Skin epidermis (tissue), 12 donors: ENCODE data around the gene HMCES.
"Not testable (repeated sequence)": the region's sequence is repeated elsewhere in the genome, so short reads cannot be mapped to it uniquely, and the experiment has no call there.

Experiments
- H3K27ac ChIP-seq, 21 experiments: fragments of 200-600 bp; sonication (generic) in 11 of 21; one replicate each; pipeline ENCODE4 v1.5.0; 2020; ENCODE audit warnings: mild to moderate bottlenecking in 3 of 21, inconsistent platforms in 2 of 21, moderate library complexity in 2 of 21
- H3K4me3 ChIP-seq, 7 experiments: fragments of 200-600 bp; sonication (generic) in 2 of 7; one replicate each; pipeline ENCODE4 v1.5.0; 2020; ENCODE audit warnings: inconsistent platforms in 2 of 7, mild to moderate bottlenecking in 2 of 7, moderate library complexity in 1 of 7

HMCES gene

DNA sequence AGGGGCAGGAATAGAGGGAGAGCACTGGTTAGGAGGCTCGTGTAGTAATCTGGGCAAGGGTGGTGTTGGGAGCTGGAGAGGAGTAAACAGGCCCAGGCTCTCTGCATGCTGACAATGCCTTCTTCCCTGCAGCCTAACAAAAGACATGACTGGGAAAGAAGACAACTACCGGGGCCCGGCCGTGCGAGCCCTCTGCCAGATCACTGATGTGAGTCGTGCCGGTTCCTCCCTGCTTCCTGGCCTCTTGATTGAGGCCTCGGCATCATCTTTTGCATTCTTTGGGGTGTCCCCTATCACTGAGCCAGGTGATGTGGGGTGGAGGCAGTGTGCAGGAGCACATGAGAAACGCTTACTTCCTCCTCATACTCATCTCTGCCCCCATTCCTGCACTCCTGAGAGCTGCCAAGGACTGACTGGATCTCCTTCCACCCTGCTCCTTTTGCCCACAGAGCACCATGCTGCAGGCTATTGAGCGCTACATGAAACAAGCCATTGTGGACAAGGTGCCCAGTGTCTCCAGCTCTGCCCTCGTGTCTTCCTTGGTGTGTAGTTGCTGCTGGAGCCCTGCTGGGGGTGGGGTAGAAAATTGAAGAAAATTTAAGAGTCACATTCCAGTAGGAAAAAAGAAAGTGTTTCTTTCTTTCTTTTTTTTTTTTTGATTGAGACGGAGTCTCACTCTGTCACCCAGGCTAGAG lies 24.0 kb upstream of the HMCES start:
- Histone ChIP-seq H3K27ac (peak overlapping the region in 1 of 21 experiments; percentile 39), H3K4me3 (no peak overlapping the region)

- H3K4me3 ChIP-seq: no peak overlapping the region
- H3K27ac ChIP-seq: no peak overlapping the region
Measured at GRCh38 chr3:129256270-129256669, 22.4 kb upstream of the HMCES start.

- Histone ChIP-seq H3K27ac (no peak overlapping the region), H3K4me3 (no peak overlapping the region)
Measured at GRCh38 chr3:129257609-129258008, 21.1 kb upstream of the HMCES start.

GRCh38 chr3:129259612-129260477 lies 18.8 kb upstream of the HMCES start:
- Histone ChIP-seq H3K4me3 (no peak overlapping the region), H3K27ac (no peak overlapping the region)

- H3K4me3 ChIP-seq: no peak overlapping the region
Measured at GRCh38 chr3:129260606-129261005, 18.1 kb upstream of the HMCES start.

GRCh38 chr3:129261894-129262293 lies 16.8 kb upstream of the HMCES start:
- Histone ChIP-seq H3K4me3 (no peak overlapping the region), H3K27ac (no peak overlapping the region)

More at GRCh38 chr3:129260606-129261005, 18.1 kb upstream of the HMCES start:
- H3K27ac ChIP-seq: no peak overlapping the region

GRCh38 chr3:129263161-129263910 lies 15.3 kb upstream of the HMCES start:
- H3K4me3 ChIP-seq: no peak overlapping the region
- H3K27ac ChIP-seq: no peak overlapping the region

DNA sequence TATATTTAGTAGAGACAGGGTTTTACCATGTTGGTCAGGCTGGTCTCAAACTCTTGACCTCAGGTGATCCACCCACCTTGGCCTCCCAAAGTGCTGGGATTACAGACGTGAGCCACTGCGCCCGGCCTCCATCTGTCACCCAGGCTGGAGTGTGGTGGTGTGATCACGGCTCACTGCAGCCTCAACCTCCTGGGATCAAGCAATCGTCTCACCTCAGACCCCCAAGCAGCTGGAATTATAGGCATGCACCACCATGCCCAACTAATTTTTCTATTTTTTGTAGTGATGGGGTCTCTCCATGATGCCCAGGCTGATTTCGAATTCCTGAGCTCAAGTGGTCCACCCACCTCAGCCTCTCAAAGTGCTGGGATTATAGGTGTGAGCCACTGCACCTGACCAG lies 13.7 kb upstream of the HMCES start:
- H3K27ac ChIP-seq: not testable (repeated sequence)

GRCh38 chr3:129266651-129267050 lies 12.0 kb upstream of the HMCES start:
- H3K27ac ChIP-seq: no peak overlapping the region
- H3K4me3 ChIP-seq: no peak overlapping the region

More for the DNA sequence above, 13.7 kb upstream of the HMCES start:
- not testable (repeated sequence) for H3K4me3 ChIP-seq

DNA sequence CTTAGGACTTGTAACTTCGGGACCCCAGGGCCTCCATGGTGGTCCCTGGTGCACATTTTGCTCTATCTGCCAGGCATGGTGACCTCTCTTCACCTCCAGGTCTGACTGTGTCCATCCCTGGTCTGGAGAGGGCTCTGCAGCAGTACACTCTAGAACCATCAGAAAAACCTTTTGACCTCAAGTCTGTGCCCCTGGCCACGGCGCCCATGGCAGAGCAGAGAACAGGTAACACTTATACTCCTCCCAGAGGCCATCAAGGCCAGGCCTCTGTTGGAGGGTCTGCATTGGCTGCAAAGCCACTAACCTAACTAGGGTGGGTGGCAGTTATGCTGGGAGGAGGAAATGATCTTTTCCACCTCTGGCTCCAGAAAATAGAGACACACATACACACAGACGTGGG lies 10.3 kb upstream of the HMCES start:
- Histone ChIP-seq H3K4me3 (no peak overlapping the region), H3K27ac (no peak overlapping the region)

DNA sequence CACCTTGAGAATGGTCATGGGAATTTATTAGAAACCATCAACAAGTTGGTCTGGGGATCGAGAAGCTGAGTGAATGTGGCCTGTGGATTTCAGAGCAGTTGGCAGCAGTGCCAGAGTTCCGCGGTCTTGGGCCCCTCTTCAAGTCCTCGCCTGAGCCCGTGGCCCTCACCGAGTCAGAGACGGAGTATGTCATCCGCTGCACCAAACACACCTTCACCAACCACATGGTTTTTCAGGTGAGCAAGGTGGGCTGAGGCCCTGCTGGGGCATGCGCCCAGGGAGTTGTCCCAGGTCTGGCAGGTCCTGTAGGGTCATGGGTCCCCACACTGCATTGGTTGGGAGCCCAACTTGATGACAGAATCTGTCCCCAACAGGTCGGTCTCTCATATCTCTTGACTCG lies 7.0 kb upstream of the HMCES start:
- H3K27ac ChIP-seq: no peak overlapping the region
- H3K4me3 ChIP-seq: no peak overlapping the region

- Histone ChIP-seq H3K4me3 (no peak overlapping the region), H3K27ac (no peak overlapping the region)
Measured at GRCh38 chr3:129276385-129276784, 2.3 kb upstream of the HMCES start.

GRCh38 chr3:129277829-129278271 lies 820 bp upstream of the HMCES start:
- H3K4me3 ChIP-seq: peak overlapping the region; percentile 70 to 98 (median 85)
- H3K27ac ChIP-seq: peak overlapping the region in 20 of 21 experiments; percentile 74 to 99 (median 95)

DNA sequence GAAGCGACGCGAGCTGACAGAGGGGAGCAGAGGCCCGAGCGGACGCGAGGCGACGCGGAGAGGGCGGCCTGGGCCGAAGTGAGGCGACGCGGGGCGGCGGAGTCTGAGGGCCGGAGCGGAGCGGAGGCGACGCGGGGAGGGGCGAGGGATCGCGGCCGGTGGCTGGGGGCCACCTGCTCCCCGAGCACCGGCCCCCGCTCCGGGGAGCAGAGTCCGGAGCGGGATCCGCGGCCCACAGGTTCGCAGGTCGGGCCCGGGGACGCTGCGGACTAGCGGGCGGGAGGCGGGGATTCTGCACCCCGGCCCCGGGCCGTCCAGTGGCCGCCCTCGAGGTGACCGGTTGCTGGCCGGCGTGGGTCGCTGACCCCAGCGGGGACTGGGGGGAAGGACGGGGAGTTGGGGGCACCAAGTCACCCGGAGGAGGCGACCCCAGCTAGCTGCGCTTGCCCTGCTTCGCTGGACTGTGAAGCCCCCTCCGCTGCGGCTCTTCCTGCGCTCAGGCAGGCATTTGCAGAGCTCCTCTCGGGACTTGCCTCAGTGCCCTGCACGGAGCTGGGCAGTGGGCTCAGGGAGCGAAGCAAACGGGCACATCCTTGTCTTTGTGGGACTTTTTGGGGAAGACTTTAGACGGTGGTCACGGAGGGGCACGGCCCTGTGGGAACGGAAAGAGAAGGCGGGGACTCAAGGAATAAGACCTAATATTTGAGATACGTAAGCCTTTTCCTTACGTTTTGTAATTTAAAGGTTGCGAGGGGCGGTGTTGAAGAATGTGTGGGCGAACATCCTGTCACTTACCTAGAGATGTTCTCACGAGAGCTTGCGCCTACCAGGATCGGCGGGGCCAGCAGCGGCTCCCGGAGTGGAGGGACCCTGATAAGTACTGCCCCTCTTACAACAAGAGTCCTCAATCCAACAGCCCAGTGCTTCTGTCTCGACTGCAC lies 566 bp downstream of the HMCES start:
- H3K4me3 ChIP-seq: peak overlapping the region; percentile 70 to 98 (median 85)
- H3K27ac ChIP-seq: peak overlapping the region; percentile 74 to 99 (median 95)

DNA sequence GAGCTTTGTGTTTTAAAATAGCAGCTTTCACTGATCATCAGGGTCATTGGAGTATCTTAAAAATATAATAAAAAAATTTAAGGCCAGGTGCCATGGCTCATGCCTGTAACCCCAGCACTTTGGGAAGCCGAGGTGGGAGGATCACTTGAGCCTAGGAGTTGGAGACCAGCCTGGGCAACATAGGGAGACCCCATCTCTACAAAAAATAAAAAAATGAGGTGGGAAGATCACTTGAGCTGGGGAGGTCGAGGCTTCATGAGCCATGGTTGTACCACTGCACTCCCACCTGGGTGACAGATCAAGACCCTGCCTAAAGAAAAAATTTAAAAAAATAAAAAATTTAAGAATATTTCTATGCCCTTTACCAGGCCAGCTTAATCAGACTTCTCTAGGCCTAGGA lies 1.5 kb downstream of the HMCES start:
- H3K27ac ChIP-seq: peak overlapping the region in 7 of 21 experiments; percentile 14 to 98 (median 95)

DNA sequence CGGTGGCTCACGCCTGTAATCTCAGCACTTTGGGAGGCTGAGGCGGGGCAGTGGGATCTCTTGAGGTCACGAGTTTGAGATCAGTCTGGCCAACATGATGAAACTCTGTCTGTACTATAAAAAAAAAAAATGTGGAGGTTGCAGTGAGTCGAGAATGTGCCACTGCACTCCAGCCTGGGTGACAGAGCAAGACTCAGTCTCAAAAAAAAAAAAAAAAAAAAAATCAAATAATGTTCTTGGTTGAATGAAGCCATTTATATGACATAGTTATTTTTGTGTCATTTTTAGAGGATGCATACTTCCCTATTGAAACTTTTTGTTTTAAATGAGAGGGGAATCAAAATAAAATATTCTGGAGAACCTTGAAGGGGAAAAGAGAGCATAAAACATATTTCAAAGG lies 3.1 kb downstream of the HMCES start:
- H3K4me3 ChIP-seq: no peak overlapping the region
- H3K27ac ChIP-seq: peak overlapping the region in 1 of 21 experiments; percentile 19

More for the DNA sequence above, 1.5 kb downstream of the HMCES start:
- H3K4me3 ChIP-seq: peak overlapping the region in 3 of 7 experiments; percentile 82 to 98 (median 95)

DNA sequence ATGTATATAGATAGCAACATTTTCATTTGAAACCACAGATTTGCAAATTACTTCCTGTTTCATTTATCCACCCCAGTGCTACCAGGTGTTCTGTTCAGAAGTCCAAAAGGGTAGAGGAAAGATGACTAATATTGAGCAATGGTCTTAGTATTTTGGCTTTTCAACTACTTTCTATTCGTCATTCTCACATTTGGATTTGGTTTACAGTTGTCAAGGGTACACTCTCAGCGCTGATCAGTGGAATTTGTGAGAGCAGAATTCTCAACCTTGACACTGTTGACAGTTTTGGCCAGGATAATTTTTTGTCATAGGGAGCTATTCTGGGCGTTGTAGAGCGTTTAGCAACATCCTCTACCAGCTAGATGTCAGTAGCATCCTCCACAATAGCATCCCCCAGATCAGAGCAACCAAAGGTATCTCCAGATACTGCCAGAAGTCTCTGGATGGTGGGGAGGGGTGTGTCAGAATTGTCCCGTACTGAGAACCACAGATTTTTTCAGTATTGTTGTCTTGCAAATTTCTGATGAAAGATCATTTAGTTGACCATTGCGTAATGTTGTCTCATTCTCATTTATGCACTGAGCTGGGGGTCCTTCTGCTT lies 4.2 kb downstream of the HMCES start:
- Histone ChIP-seq H3K27ac (peak overlapping the region in 1 of 21 experiments; percentile 2), H3K4me3 (no peak overlapping the region)

DNA sequence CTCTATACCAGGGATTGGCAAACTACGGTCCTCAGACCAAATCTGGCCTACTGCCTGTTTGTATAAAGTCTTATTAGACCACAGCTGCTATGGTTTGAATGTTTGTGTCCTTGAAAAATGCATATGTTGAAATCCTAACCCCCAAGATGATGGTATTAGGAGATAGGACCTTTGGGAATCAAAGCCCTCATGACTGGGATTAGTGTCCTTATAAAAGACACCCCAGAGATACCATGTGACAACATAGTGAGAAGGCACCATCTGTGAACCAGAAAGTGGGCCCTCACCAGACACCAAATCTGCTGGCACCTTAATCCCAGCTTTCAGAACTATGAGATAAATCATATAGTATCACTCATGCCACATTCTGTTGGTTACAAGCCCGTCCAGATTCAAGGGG lies 7.4 kb downstream of the HMCES start:
- H3K4me3 ChIP-seq: no peak overlapping the region

GRCh38 chr3:129288446-129288845 lies 9.8 kb downstream of the HMCES start:
- Histone ChIP-seq H3K27ac (no peak overlapping the region), H3K4me3 (no peak overlapping the region)

More for the DNA sequence above, 7.4 kb downstream of the HMCES start:
- peak overlapping the region in 1 of 21 experiments; percentile 9 for H3K27ac ChIP-seq
